ENCODE data around the gene CDK5RAP1.
"Not testable (repeated sequence)": the region's sequence is repeated elsewhere in the genome, so short reads cannot be mapped to it uniquely, and the experiment has no call there.

CDK5RAP1 gene

GRCh38 chr20:33431797-33432381 lies 30.6 kb upstream of the CDK5RAP1 start:
- Histone ChIP-seq H3K4me3 (ENCODE audit: severe bottlenecking) (no peak overlapping the region), H3K9me3 (ENCODE audit: severe bottlenecking) (no peaks in the 10 kb centered on the region), H3K27me3 (ENCODE audit: insufficient read depth, poor library complexity, severe bottlenecking) (no peaks in the 10 kb centered on the region), H3K36me3 (ENCODE audit: low read depth) (no peaks in the 10 kb centered on the region), H3K27ac (ENCODE audit: poor library complexity, severe bottlenecking) (no peak overlapping the region), H3K4me1 (ENCODE audit: insufficient read depth, poor library complexity, severe bottlenecking) (no peaks in the 10 kb centered on the region)
- DNase-seq (ENCODE audit: low spot score) (no peak), ATAC-seq (ENCODE audit: low read depth) (no peak; the same call in 2 of the 3 replicates)
- TF ChIP-seq CTCF (IDR thresholded peaks at IDR 0.05; ENCODE audit: poor library complexity, severe bottlenecking) = no peak

- ATAC-seq (ENCODE audit: low read depth); DNase-seq (ENCODE audit: low spot score); H3K27ac ChIP-seq (ENCODE audit: poor library complexity, severe bottlenecking); H3K36me3 ChIP-seq (ENCODE audit: low read depth); H3K4me1 ChIP-seq (ENCODE audit: insufficient read depth, poor library complexity, severe bottlenecking); H3K27me3 ChIP-seq (ENCODE audit: insufficient read depth, poor library complexity, severe bottlenecking); H3K4me3 ChIP-seq (ENCODE audit: severe bottlenecking); H3K9me3 ChIP-seq (ENCODE audit: severe bottlenecking): not testable (repeated sequence)
Observed at GRCh38 chr20:33423875-33424274, 22.6 kb upstream of the CDK5RAP1 start.

GRCh38 chr20:33423141-33423834 lies 22.0 kb upstream of the CDK5RAP1 start:
- Histone ChIP-seq H3K4me3 (ENCODE audit: severe bottlenecking) (no peak overlapping the region), H3K36me3 (ENCODE audit: low read depth) (no peaks in the 10 kb centered on the region), H3K4me1 (ENCODE audit: insufficient read depth, poor library complexity, severe bottlenecking) (peaks cover 6% of the 10 kb centered on the region), H3K27ac (ENCODE audit: poor library complexity, severe bottlenecking) (no peak overlapping the region), H3K27me3 (ENCODE audit: insufficient read depth, poor library complexity, severe bottlenecking) (no peaks in the 10 kb centered on the region), H3K9me3 (ENCODE audit: severe bottlenecking) (no peaks in the 10 kb centered on the region)
- no peak for TF ChIP-seq CTCF (IDR thresholded peaks at IDR 0.05; ENCODE audit: poor library complexity, severe bottlenecking)
- peak; percentile 81 for ATAC-seq (ENCODE audit: low read depth)
- DNase-seq (ENCODE audit: low spot score) = peak; percentile 78

- TF ChIP-seq CTCF (IDR thresholded peaks at IDR 0.05; ENCODE audit: poor library complexity, severe bottlenecking) = no peak
- Histone ChIP-seq H3K36me3 (ENCODE audit: low read depth) (peaks cover 5% of the 10 kb centered on the region; the same call in 1 of the 2 replicates), H3K27me3 (ENCODE audit: insufficient read depth, poor library complexity, severe bottlenecking) (no peaks in the 10 kb centered on the region), H3K9me3 (ENCODE audit: severe bottlenecking) (no peaks in the 10 kb centered on the region), H3K4me3 (ENCODE audit: severe bottlenecking) (no peak overlapping the region), H3K27ac (ENCODE audit: poor library complexity, severe bottlenecking) (no peak overlapping the region), H3K4me1 (ENCODE audit: insufficient read depth, poor library complexity, severe bottlenecking) (peaks cover 8% of the 10 kb centered on the region)
- no peak for DNase-seq (ENCODE audit: low spot score)
- no peak for ATAC-seq (ENCODE audit: low read depth)
Observed at GRCh38 chr20:33419140-33419974, 18.0 kb upstream of the CDK5RAP1 start.

- Histone ChIP-seq H3K27me3 (ENCODE audit: insufficient read depth, poor library complexity, severe bottlenecking) (no peaks in the 10 kb centered on the region), H3K4me1 (ENCODE audit: insufficient read depth, poor library complexity, severe bottlenecking) (peaks cover 4% of the 10 kb centered on the region), H3K9me3 (ENCODE audit: severe bottlenecking) (no peaks in the 10 kb centered on the region), H3K36me3 (ENCODE audit: low read depth) (peaks cover 5% of the 10 kb centered on the region; the same call in 1 of the 2 replicates), H3K4me3 (ENCODE audit: severe bottlenecking) (no peak overlapping the region), H3K27ac (ENCODE audit: poor library complexity, severe bottlenecking) (no peak overlapping the region)
- 0 out of 3 replicates have a peak, but pooled peaks have one; percentile 17 for ATAC-seq (ENCODE audit: low read depth)
- no peak for DNase-seq (ENCODE audit: low spot score)
- no peak for TF ChIP-seq CTCF (IDR thresholded peaks at IDR 0.05; ENCODE audit: poor library complexity, severe bottlenecking)
Observed at GRCh38 chr20:33418033-33418432, 16.7 kb upstream of the CDK5RAP1 start.
